GM21576 (cell line): ENCODE measurements around the gene RALGAPA2.
A peak's percentile ranks its signal among the peaks of the same experiment; 100 is the strongest.

Source experiments
- ATAC-seq: cut with Tn5 transposase; IDR thresholded peaks from one replicate; pipeline ENCODE4 v1.9.1; 2021; ENCODE audit warnings: mild to moderate bottlenecking, moderate library complexity; ENCODE audit not compliant: unreplicated experiment

Gene RALGAPA2

DNA sequence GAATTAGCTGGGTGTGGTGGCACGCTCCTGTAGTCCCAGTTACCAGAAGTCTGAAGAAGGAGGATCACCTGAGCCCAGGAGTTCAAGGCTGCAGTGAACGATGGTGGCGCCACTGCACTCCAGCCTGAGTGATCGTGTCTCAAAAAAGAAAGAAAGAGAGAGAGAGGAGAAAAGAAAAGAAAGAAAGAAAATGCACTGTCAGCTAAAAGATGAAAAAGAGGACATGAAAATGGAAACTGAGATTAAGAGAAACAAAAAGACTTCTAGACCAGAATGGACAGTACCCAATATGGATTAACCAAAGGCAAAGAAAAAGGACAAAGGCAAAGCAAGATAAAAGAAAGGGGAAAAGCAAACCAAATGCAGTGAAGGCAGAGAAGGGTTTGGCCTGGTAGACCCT is 9.0 kb upstream of the RALGAPA2 start:
- no peak for ATAC-seq

DNA sequence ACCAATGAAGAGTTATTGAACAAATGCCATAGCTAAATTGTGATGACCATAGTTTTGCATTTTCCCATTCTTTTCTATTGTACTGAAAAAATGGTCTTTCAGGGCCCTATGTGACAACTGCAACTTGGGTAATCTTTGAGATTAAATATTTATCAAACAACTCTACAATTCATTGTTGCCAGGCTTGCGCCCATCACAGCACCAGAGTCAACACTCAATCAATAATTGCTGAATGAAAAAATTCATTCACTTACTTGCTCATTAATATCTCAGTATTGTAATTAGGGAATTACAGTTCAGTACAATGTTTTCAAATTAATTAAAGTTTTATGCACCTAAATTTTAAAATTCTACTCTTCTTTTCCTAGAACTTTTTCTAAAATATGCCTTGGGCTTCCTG is 7.7 kb upstream of the RALGAPA2 start:
- no peak for ATAC-seq

DNA sequence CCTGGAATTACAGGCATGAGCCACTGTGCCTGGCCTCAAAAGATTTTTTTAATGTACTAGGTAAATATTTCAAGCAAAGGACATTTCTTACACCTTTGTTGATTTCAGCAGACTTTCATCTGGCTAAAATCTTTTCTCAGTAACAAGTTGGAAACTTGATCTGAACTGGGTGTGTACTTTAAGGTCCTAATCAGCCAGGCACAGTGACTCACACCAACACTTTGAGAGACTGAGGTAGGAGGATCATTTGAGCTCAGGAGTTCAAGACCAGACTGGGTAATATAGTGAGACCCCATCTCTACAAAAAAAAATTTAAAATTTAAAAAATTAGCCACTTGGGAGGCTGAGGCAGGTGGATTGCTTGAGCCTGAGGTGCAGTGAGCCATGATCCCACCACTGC is 7.0 kb upstream of the RALGAPA2 start:
- ATAC-seq: no peak

DNA sequence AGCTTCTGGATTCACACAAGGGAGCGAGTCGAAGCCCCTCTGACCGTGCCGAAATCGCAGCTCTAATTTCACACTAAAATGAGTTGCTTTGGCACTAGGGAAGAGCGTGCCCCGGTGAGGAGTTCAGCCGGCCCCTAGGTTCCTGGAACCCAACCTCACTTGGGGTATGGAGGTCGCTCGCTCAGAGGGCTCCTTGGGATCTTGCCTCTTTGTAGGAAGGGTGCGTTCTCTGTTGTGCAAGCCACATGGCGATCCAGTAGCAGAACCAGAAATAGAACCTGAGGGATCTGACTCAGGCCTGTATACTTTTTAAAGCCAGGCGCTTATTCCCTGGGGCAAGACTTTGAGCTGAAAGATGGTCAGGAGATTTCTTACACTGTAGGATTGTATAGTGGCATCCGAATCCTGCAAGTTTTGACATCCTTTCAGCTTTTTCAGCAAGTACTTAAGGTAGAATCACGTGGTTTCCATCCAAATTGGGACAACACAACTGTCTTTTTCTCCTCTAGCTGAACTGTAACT is 861 bp upstream of the RALGAPA2 start:
- ATAC-seq: no peak

DNA sequence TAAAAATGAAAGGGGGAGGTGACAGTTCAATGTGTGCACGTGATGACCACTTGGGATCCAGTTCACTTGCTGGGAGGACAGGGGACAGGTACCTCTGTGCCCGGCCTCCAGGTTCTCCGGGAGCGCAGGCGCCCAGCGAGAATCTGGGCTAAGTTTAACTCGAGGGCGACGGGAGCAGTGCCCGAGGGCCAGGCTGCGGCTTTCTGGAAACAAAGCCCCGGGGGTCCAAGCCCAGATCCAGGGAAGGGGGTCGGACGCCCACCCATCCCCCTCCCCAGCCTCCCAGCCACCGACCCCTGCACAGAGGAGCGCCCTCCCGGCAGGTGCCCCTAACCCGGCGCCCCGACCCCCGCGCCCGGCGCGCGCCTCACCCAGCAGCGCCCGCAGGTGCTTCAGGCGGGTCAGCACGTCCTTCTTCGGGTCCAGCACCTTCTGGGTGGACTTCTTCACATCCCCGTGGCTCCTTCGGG is 405 bp downstream of the RALGAPA2 start:
- ATAC-seq: peak; percentile 3

DNA sequence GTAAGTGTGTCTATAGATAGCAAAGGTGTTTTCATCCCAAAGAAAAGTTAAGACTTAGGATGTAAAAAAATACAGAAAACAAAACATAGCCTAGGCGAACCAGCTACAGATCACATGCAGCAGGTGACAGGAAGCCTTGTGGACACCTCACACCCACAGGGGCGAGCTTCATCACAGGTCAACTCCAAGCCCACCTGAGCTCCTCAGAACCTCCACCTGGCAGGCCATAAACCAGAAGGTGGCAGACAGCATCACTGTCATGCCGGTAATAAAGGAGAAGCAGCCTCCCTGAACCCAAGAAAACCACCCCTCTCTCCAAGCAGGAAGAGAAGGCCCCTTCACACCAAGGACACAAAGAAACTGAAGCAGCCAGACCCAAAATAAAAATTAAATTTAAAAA is 1.0 kb downstream of the RALGAPA2 start:
- no peak for ATAC-seq

DNA sequence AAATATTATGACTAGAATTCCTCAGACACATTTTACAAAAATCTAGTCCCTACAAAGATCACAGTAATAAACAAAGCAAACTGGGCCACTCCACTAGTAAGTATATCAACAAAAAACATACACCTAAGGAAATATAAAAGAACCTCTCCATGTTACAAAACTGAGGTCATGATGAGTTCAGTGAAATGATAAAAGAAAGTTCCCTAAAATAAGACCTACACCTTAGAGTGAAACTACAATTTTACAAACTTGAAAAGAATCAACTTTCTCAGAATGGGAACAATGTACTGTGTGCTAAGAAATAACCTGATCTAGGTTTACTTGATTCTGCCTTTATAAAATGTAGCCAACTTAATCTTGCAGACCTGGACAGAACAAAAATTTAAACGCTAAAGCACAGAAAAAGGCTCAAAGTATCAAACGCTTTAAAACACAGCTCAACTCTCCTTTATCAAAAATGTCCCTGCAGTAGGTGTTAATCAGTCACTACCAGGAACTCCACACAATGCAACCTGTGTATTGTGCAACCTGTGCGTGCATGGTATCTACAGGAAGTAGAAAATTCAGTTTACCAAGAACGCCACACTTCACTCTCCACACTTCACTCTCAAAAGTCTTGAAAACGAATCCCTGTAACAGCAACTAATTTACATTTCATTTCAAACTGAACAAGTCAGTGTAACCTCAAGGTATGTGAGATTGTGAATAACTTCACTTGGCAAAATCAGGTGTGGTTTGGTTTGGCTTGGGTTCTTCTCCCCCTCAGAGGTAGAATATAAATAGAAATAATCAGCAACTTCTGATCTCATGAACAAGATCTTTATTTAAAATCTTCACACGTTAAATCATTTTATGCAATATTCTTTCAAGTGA is 1.8 kb downstream of the RALGAPA2 start:
- no peak for ATAC-seq

DNA sequence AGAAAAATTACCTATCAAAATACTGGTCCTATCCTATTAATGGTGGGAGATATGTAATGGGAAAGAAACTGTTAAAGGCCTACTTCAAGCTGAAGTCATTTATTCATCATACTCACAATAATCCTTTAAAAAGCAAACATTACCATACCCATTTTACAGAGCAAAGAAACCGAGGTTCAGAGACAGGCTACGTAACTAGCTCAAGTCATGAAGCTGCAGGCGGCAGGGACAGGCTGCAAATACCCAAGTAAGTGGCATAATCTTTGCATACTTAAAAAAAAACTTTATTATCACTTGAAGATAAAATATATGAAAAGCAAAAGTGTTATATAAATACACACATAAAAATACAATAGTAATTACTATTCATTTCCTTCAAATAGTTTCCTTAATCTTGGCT is 2.6 kb downstream of the RALGAPA2 start:
- ATAC-seq: no peak

DNA sequence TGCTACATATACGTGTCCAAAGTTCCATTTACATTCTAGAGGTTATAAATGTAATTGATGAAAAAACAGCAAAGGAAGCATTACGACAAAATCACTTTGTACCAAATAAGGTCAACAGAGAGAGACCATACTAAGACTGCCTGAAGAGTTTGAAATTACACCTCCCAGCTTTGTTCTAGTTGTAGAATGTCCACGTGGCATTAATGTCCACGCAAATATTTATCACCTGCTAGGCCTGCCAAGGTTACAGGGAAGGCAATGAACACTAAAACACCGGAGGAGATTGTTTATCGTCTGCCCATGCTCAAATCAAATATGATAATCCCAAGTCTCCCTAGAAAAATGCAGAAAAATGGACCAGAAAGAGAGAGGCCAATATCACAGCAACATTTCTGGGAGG is 6.2 kb downstream of the RALGAPA2 start:
- no peak for ATAC-seq

DNA sequence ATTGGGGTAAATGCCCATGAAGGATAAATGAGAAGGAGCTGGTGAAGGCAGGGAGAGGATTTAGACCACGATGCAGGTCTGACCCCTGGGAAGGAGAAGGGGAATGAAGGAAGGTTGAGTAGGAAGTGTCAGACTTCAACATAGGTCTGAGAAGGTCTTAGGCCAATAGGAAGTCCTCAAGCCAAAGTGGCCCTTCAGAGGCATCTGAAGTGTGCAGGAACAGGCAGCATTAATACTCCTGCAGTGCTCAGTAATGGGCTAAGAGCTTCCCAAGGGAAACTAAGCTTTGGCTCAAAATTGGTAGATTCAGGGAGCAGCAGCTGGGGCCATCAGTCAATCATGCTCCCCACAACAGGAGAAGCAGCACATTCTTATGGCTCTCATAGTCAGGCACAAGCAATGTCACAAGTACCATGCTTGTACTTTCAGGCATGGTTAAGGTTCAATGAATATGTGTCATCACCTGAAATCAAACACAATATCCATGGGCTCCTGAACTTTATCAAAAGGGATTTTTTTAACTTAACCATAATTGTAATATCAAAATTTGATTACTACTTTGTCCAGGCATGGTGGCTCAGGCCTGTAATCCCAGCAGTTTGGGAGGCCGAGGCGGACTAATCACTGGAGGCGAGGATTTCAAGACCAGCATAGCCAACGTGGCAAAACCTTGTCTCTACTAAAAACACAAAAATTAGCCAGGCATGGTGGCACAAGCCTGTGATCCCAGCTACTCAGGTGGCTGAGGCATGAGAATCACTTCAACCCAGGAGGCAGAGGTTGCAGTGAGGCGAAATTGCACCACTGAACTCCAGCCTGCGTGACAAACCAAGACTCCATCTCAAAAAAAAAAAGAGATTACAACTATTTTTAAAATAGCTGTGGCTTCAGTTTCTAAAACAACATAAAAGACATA is 9.9 kb downstream of the RALGAPA2 start:
- ATAC-seq: no peak

DNA sequence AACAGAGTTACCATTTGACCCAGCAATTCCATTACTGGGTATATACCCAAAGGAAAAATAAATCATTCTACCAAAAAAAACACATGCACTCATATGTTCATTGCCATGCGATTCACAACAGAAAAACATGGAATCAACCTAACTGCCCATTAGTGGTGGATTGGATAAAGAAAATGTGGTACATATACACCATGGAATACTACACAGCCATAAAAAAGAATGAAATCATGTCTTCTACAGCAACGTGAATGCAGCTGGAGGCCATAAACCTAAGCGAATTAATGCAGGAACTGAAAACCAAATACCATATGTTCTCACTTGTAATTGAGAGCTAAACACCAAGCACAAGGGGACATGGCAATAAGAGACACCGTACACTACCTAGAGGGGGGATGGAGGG is 12.5 kb downstream of the RALGAPA2 start:
- ATAC-seq: no peak

DNA sequence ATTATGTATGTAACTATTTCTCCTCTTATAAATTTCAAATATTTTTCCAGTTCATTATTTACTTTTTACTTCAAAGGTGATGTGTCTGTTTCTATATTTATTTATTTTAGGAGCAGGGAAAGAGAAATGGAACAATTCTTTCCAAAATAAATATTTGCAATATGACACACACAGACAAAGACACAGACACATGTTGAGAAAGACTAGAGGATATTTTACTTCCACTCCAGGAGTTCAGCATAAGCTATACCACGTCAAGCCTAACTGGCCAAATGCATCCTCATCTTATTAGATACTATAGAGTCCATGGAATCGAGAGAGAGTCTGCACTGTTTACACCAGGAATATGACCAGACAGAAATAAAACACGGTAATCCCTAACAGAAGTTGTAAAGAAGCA is 13.3 kb downstream of the RALGAPA2 start:
- no peak for ATAC-seq

DNA sequence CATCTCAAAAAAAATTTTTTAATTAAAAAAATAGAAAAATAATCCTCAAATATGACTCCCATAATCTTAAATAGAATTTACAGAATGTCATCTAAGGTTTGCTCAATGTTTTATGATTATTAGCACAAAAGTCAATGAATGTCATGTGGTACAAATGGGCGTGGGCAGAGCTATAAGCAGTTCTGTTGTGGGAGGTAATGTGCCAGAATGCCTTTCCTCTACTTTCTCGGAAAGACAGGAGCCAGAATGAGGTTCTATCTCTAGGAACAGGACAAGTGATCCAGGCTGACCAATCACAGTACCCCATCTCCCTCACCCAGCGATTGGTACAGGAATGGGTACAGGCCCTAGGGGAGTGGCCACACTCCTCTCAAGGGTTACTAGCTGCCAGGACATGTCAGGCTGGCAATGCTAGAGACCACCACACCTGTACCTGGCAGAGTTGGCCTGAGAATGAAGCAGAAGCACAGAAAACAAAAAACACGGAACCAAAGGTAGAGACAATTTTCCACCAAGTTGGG is 15.1 kb downstream of the RALGAPA2 start:
- no peak for ATAC-seq

DNA sequence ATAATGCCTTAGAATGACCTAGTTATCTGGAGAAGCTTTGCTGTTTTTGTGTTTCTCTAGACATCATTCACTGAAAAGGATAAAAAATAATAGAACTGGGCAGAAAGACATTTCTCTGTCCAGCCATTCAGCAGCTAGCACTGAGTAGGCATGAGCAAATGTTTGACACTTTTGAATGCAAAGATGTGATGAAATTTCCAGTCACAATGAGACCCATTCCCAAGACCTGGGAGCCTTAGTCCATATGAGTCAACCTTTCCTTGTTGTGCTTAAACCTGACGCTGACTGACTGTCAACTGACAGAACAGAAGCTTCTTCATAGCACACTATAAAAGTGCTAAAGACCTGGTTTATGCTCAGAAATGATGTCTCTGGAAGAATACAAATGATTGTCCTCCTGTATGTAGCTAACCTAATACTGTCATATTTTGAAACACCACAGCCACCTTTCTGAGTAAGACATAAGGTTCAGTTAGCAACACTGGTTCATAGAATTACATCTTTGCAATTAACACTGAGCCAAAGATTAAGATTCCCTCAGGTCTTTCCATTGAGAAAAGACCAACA is 17.1 kb downstream of the RALGAPA2 start:
- no peak for ATAC-seq

DNA sequence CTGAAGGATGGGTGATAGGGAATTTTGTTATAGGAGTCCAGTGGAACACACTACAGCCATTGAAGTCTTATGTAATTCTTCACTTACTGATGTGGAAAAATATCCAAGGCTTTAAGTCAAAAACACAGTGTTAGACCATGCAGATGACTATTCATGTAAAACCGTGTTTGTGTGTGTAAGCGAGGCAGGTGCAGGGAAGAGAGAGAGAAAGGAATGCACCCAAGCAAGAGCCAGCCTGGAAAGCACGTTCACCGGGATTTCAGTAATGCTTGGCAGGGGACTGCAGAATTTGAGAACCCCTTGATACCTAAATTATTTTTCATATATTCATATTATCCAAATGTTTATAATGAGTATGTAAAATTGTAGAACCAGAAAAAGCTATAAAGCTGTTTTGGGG is 17.9 kb downstream of the RALGAPA2 start:
- ATAC-seq: no peak

DNA sequence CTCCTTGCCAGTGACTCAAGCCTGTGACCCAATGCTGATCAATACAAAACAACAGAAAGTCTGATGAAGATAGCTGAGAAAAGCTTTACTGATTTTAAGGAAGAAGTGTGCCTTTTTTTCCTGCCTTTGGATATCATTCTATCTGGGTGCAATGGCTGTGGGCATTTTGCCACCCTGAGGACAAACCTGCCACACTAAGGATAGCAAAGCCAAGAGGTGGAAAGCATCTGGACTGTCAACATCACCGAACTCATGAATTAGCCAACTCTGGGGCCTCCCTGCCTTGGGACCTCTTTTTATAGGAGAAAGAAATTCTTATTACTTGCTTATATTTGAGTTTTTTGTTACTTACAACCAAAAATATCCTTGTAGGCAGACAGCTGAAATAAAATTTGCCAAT is 19.9 kb downstream of the RALGAPA2 start:
- no peak for ATAC-seq

DNA sequence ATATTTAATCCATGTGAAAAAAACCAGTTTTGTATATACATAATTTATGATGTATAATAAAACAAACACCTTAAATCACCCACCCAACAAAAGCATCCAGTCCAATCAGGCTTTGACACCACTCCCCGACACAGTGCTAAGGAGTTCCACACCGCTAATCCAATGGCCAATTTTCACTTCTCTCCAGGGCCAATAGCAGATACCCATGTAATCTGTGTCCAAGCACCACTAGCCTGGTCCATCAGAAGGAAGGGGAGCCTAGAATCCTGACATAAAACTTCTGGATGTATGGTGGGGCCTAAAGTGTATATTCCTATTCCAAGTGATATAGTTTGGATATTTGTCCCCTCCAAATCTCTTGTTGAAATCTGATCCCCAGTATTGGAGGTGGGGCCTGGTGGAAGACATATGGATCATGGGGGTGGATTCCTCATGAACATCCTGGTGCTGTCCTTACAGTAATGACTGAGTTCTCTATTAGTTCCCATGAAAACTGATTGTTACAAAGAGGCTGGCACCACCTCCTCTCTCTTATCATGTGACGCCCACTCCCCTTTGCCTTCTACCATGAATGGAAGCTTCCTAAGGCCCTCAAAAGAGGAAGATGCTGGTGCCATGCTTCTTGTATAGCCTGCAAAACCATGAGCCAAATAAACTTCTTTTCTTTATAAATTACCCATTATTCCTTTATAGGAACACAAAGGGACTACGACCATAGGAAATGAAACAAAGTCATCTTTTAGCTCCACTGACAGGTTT is 20.8 kb downstream of the RALGAPA2 start:
- ATAC-seq: peak; percentile 34

DNA sequence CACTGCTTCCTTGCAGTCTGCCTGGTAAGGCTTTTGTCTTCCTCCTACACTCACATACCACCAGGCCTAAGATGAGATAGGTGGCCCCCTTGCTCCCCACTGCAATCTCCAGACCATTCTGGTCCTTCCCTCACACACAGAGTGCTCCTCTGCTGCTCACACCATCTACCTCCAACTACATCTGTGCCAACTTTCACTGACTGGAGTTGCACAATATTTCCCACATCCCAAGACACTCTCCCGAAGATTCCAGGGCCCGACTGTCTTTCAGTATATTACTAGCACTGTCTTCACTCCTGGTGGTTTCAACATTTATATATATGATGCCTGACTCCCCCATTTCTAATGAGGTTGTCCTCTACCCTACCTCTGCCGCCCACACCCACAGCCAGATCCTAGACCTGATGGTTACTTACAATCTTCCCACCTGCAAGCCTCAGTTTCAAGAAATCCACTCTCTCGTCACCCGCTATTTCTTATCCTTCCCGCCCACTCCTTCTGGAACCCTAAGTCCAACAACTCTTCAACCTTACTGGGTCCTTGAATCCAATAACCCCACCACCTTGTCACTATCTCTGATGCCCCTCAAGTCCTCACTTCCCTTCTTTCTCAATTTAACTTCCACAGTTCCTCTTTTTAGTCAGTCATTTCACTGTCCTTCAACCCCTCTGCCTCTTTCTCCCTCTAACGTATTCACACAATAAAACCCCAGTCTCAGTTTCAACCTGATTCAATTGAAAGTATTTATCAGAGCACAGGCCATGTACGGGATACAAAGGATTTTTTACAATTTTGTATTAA is 21.6 kb downstream of the RALGAPA2 start:
- peak; percentile 68 for ATAC-seq

DNA sequence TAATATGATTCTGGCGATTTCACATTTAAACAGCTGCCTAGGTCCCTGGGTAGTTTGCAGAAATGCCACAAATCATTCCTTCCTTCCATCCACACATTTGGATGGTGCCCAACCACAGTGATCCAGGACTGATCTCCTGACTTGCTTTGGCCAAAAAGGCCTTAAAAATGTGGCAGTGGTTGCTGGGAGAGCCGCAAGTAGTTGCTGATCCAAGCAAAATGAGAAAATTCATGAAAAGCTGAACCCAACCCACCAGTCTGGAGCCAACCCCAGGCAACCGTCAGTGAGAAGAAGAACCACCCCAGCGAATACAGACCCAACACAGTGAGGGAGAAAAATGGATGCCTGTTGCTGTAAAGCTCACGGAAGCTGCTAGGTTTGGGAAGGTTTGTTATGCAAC is 25.1 kb downstream of the RALGAPA2 start:
- ATAC-seq: no peak
